ENCODE results near the gene DTNA.

DTNA gene

DNA sequence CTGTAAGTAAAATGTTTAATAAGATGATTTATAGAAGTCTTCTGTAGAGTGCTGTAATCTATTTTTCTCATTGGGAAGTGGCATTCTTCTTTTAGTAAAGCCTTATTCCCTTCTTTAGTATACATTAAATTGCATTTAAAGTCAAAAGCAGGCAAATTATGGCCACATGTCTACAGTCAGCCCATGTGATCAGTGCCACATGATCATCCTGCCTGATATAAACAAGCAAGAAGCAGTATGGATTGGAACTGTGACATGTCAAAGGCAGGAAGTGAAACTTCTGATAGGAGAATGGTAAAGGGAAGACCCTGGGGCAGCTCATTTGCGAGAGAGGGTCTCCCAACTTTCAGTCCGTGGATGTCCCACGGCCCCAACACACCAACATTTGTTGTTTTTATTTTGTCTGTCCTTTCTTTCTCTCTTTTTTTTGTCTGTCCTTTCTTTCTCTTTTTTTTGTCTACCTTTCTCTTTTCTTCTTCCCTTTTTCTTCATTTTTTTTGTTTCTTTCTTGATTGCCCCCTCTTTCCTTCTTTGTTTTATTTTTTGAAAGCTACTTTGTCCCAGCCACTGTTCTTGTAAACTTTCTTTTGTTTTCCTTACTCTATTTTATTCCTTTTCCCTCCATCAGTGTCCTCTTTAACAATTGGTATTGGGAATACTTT, 154.9 kb downstream of the DTNA start:
- no peak for DNase-seq

- DNase-seq: no peak
Measured at GRCh38 chr18:34866310-34866709, 156.2 kb downstream of the DTNA start.

DNA sequence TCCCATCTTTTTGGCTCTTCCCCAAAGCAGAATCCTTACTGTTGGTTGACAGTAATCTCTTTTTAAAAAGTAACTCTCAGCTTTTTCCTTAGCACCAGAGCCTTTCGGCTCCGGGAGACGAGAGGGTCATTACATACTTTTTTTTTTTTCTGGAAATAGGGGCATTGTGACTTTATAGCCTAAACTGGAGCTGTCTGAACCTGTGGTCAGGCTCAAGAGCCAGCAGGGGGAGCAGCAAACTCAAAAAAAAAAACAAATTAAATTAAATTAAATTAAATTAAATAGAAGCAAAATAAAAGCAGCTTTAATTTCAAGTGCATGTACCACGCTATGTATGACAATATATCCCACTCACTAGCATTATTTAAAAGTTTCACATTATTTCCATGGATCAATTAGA, 156.6 kb downstream of the DTNA start:
- no peak for DNase-seq

- DNase-seq: no peak
Measured at GRCh38 chr18:34867520-34867919, 157.4 kb downstream of the DTNA start.

GRCh38 chr18:34870555-34871310, 160.6 kb downstream of the DTNA start:
- DNase-seq: no peak

- DNase-seq: no peak
Measured at GRCh38 chr18:34871435-34871834, 161.3 kb downstream of the DTNA start.

- DNase-seq: no peak
Measured at GRCh38 chr18:34872066-34872465, 162.0 kb downstream of the DTNA start.

- no peak for DNase-seq
Measured at GRCh38 chr18:34873986-34874580, 164.0 kb downstream of the DTNA start.

- DNase-seq: no peak
Measured at GRCh38 chr18:34875150-34875549, 165.1 kb downstream of the DTNA start.

- no peak for DNase-seq
Measured at GRCh38 chr18:34880403-34880802, 170.3 kb downstream of the DTNA start.

DNA sequence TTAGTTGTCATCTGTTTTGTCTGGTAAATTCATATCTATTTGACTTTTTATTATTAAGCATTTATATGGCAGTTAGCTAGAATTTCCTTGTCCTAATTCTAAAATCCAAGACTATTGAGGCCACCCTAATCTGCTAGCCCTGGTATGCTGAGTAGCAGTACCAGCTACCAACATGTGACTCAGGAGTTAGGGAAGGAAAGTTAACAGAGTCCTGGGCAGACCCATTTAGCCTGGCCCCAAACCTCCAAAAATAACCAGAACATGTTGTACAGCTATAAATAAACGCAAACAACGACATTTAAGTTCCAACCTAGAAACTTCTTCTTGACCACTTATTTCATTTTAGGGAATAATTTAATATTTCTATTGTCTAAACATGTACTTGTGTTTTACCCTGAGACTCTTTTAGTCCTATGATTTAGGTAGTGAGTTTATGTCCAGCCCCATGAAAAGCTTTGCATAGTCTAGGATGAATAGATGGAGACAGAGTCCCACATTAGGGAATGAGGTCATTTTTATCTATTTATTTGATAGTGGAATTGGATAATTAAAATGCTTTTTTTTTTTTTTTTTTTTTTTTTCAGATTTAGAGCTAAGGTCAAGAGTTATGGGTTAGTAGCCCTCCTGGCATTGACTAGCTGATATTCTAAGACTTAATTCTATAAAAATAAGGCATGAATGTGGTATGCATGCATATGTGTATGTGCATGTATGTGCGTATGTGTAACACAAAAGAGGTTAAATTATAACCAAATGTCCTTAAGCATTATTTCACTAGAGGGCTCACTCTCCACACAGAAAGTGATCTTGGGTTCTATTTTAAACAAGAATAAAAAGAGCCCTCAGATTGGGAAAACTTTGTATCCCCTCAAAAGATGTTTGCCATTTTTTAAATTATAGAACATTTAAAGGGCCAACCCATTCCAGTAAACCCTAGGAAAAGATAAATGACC, 171.1 kb downstream of the DTNA start:
- DNase-seq: no peak

GRCh38 chr18:34884436-34884835, 174.3 kb downstream of the DTNA start:
- no peak for DNase-seq

DNA sequence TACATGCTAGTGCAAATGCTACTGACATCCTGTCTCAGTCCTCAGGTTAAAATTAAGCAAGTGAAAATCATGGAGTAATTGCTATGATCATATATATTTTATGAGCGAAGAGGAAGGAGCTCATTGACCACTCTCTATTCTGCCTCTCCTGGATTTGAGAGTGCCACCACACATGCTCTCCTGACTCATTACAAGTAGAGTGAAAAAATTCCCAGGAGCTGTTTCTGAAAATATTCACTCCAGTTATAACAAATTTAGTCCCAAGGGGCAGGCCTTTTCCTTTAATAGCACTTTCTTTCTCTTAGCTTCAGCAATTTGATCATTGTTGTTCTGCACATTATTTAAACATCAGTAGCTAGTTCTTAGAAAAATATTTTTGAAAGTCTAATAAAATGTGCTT, 176.1 kb downstream of the DTNA start:
- DNase-seq: no peak

- DNase-seq: no peak
Measured at GRCh38 chr18:34887881-34888580, 177.9 kb downstream of the DTNA start.

- DNase-seq: no peak
Measured at GRCh38 chr18:34890486-34891085, 180.5 kb downstream of the DTNA start.

- DNase-seq: no peak
Measured at GRCh38 chr18:34892379-34892778, 182.3 kb downstream of the DTNA start.

DNA sequence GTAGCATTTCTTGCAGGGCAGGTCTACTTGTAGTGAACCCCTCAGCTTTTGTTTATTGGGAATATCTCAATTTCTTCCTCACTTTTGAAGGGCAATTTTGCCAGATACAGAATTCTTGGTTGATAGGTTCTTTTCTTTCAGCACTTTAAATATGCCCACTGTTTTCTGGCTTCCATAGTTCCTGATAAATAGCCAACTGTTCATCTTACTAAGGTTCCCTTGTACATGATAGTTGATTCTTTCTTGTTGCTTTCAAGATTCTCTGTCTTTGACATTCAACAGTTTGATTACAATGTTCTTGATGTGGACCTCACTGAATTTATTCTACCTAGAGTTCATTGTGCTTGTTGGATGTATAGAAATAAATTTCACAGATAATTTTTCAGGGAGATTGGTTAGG, 183.1 kb downstream of the DTNA start:
- DNase-seq: no peak

DNA sequence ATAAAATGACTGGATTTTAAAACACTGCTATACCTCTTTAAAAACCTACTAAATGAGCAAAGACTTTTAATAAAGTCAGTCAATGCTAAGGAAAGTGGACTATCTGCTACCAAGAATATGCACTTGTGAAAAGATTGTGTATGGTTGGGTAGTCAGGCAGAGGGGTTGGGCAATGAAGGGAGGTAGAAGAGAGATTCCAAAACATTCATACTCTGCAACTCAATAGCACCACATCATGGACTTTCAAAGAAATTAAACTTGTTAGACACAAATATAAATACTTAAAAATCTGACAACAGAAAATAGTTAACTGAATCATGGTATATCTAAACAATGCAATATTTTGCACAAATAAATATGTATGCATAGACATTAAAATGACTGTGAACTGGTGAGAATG, 191.2 kb downstream of the DTNA start:
- no peak for DNase-seq

GRCh38 chr18:34904994-34905393, 194.9 kb downstream of the DTNA start:
- no peak for DNase-seq

GRCh38 chr18:34906985-34907384, 196.9 kb downstream of the DTNA start:
- DNase-seq: peak; percentile 2 to 19

- DNase-seq: no peak
Measured at GRCh38 chr18:34909637-34910364, 199.7 kb downstream of the DTNA start.
